HuH-7 (cell line): ENCODE data around the gene LPIN3.

Experiments used
- DNase-seq: peaks from one replicate; pipeline ENCODE4 v3.0.0; 2011; ENCODE audit warnings: low spot score

Gene LPIN3

GRCh38 chr20:41366546-41367392, 26.1 kb downstream of the LPIN3 start, which contains the start of gene EMILIN3:
Gene EMILIN3 (minus strand): TSS chr20:41366818. CDS start chr20:41366634, 184 bp downstream.
- DNase-seq, result no peak

GRCh38 chr20:41367393-41367695, 26.7 kb downstream of the LPIN3 start:
- DNase-seq, result no peak

GRCh38 chr20:41367956-41368355, 27.3 kb downstream of the LPIN3 start:
- DNase-seq, result no peak

- DNase-seq, result no peak
Observed at GRCh38 chr20:41369673-41370072, 29.1 kb downstream of the LPIN3 start.

- DNase-seq, result no peak
Observed at GRCh38 chr20:41370176-41370575, 29.6 kb downstream of the LPIN3 start.

- no peak for DNase-seq
Observed at GRCh38 chr20:41371371-41371770, 30.8 kb downstream of the LPIN3 start.

- DNase-seq, result no peak
Observed at GRCh38 chr20:41373251-41373783, 32.7 kb downstream of the LPIN3 start.

GRCh38 chr20:41373931-41374920, 33.6 kb downstream of the LPIN3 start:
- DNase-seq, result no peak

GRCh38 chr20:41375846-41376245, 35.2 kb downstream of the LPIN3 start:
- DNase-seq, result no peak

GRCh38 chr20:41376349-41376748, 35.7 kb downstream of the LPIN3 start:
- no peak for DNase-seq

- DNase-seq, result no peak
Observed at GRCh38 chr20:41377275-41377674, 36.7 kb downstream of the LPIN3 start.

GRCh38 chr20:41379551-41379950, 38.9 kb downstream of the LPIN3 start:
- no peak for DNase-seq

- DNase-seq, result no peak
Observed at GRCh38 chr20:41380551-41381193, 40.1 kb downstream of the LPIN3 start.

GRCh38 chr20:41382791-41383305, 42.2 kb downstream of the LPIN3 start:
- DNase-seq, result no peak

GRCh38 chr20:41386502-41387427, 46.1 kb downstream of the LPIN3 start:
- DNase-seq, result no peak

- no peak for DNase-seq
Observed at GRCh38 chr20:41387444-41387851, 46.8 kb downstream of the LPIN3 start.

GRCh38 chr20:41390889-41391288, 50.3 kb downstream of the LPIN3 start:
- no peak for DNase-seq

GRCh38 chr20:41391587-41392001, 51.0 kb downstream of the LPIN3 start:
- DNase-seq, result no peak

- DNase-seq, result no peak
Observed at GRCh38 chr20:41392295-41392694, 51.7 kb downstream of the LPIN3 start.

GRCh38 chr20:41392871-41393704, 52.5 kb downstream of the LPIN3 start:
- DNase-seq, result no peak
